Smooth muscle cell (in vitro differentiated cells): ENCODE results near the gene HIP1R. TPM values are rescaled to one million over a fixed set of nuclear protein-coding genes. Genes with fewer than 3 reads are reported as not detected.

ENCODE experiments used
- DNase-seq: peaks from one replicate; lab custom pipeline; 2025; ENCODE audit not compliant: unreplicated experiment; lab: John Stamatoyannopoulos, UW
- H2AFZ ChIP-seq: fragments of 200-600 bp; sonication (generic); 2 replicates; pipeline ENCODE4 v1.6.0; 2016; ENCODE audit warnings: antibody characterized with exemption, low read depth, mild to moderate bottlenecking
- H3F3A ChIP-seq: fragments of 200-600 bp; sonication (generic); 2 replicates; pipeline ENCODE4 v1.6.0; 2017; ENCODE audit warnings: antibody characterized with exemption, low read depth
- H3K27ac ChIP-seq: fragments of 200-600 bp; sonication (generic); 2 replicates; pipeline ENCODE4 v1.5.1; 2016; ENCODE audit warnings: low read depth, mild to moderate bottlenecking
- H3K27me3 ChIP-seq: fragments of 200-600 bp; sonication (generic); 2 replicates; pipeline ENCODE4 v1.6.1; 2016; ENCODE audit warnings: low read depth, mild to moderate bottlenecking
- H3K36me3 ChIP-seq: fragments of 200-600 bp; sonication (generic); 2 replicates; pipeline ENCODE4 v1.5.1; 2016; ENCODE audit warnings: low read depth
- H3K4me1 ChIP-seq: fragments of 200-600 bp; sonication (generic); 2 replicates; pipeline ENCODE4 v1.5.1; 2016; ENCODE audit warnings: low read depth
- H3K4me2 ChIP-seq: fragments of 200-600 bp; sonication (generic); 2 replicates; pipeline ENCODE4 v1.6.0; 2016; ENCODE audit warnings: mild to moderate bottlenecking
- H3K4me3 ChIP-seq: fragments of 200-600 bp; sonication (generic); 2 replicates; pipeline ENCODE4 v1.5.1; 2016; ENCODE audit warnings: mild to moderate bottlenecking
- H3K79me2 ChIP-seq: fragments of 200-600 bp; sonication (generic); 2 replicates; pipeline ENCODE4 v1.6.0; 2016; ENCODE audit warnings: low read depth, mild to moderate bottlenecking
- H3K9ac ChIP-seq: fragments of 200-600 bp; sonication (generic); 2 replicates; pipeline ENCODE4 v1.6.0; 2016; ENCODE audit warnings: low read depth
- H3K9me3 ChIP-seq: fragments of 200-600 bp; sonication (generic); replicated peaks from 2 replicates; pipeline ENCODE4 v1.5.1; 2016; ENCODE audit warnings: low read depth
- H4K20me1 ChIP-seq: fragments of 200-600 bp; sonication (generic); 2 replicates; pipeline ENCODE4 v1.6.0; 2016; ENCODE audit warnings: low read depth
- WGBS: methylation state at CpG from one replicate; pipeline ENCODE4 v1.1.7; 2016; ENCODE audit warnings: low lambda C conversion rate; 5-methylcytosine and 5-hydroxymethylcytosine counted together
- polyA plus RNA-seq: library from polyadenylated mRNA; unstranded; fragments of >200 nt; fragmentation: Nextera tagmentation; extraction: Ambion mirVana; gene quantifications from 2 replicates; pipeline ENCODE4 v1.2.1, GENCODE V29; 2016
- total RNA-seq: library from RNA; depleted of rRNA; stranded (reverse); fragments of >200 nt; gene quantifications from 2 replicates; pipeline ENCODE4 v1.2.3, GENCODE V29; 2014
- TF ChIP-seq, protein P1 (sequence below): fragments of 200-600 bp; sonication (generic); IDR thresholded peaks from 2 replicates; pipeline ENCODE4 v1.5.1; 2017; ENCODE audit warnings: borderline replicate concordance, mild to moderate bottlenecking, antibody characterized with exemption; ENCODE audit not compliant: insufficient read depth, poor library complexity, severe bottlenecking

HIP1R gene
- total and polyA plus RNA-seq, 2 experiments from 2014 or later: 6.0 to 27.8 TPM

DNA sequence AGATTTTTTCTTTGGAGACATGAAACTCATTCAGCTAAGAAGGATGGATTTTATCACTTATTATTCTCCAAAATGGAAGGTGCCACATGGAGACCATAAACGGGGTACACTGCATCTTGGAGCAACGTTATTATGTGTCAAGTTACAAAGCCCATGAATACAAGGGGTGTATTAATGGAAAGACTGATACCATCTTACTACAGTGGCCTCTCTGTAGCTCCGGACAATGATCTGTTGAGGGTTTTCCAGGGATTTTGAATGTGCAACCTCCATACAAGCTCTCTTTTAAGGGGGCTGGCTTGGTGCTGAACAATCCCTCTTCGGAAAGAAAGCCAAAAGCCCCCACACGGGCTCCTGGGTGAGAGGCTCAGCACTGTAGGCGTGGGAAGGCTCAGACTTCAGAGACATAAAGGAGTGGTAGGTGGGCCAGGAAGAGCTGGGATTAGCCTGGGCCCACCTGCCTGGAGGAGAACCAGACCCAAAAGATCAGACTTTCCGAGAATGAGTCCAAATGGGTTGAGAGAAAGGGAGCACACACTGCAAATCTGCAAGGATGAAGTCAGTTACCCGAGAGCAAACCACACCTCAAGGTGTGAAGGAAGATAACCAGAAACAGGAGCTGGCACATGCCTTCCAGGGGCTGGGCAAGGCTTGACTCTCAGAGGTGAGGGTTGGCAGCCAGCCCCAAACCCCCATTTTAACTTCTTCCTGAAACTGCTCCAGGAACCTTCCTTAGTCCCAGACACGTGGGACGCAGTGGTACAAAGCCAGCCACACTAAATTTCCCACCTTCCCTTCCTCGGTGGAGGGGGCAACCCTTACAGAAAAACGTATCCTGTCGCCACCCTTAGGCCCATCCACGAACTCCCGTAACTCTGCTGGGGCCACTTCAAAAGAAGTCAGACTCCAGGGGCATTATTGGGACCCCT, 59.2 kb downstream of the HIP1R start:
- H3K4me1 ChIP-seq: peaks cover 32% of the 10 kb centered on the region
- H3K79me2 ChIP-seq: peaks cover 55% of the 10 kb centered on the region
- peak overlapping the region; percentile 99 for H3K9ac ChIP-seq
- H3K9me3 ChIP-seq: no peaks in the 10 kb centered on the region
- TF ChIP-seq, protein P1, sequence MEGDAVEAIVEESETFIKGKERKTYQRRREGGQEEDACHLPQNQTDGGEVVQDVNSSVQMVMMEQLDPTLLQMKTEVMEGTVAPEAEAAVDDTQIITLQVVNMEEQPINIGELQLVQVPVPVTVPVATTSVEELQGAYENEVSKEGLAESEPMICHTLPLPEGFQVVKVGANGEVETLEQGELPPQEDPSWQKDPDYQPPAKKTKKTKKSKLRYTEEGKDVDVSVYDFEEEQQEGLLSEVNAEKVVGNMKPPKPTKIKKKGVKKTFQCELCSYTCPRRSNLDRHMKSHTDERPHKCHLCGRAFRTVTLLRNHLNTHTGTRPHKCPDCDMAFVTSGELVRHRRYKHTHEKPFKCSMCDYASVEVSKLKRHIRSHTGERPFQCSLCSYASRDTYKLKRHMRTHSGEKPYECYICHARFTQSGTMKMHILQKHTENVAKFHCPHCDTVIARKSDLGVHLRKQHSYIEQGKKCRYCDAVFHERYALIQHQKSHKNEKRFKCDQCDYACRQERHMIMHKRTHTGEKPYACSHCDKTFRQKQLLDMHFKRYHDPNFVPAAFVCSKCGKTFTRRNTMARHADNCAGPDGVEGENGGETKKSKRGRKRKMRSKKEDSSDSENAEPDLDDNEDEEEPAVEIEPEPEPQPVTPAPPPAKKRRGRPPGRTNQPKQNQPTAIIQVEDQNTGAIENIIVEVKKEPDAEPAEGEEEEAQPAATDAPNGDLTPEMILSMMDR: no peak
- no peaks in the 10 kb centered on the region for H3K36me3 ChIP-seq
- H3F3A ChIP-seq: peaks cover 43% of the 10 kb centered on the region
- whole genome bisulfite sequencing: 53% methylated on average over 15 of the region's 15 CpGs
- H2AFZ ChIP-seq: no peak overlapping the region
- DNase-seq: no peak
- H3K27me3 ChIP-seq: no peaks in the 10 kb centered on the region
- H3K27ac ChIP-seq: peak overlapping the region; percentile 89
- peak overlapping the region; percentile 93 for H3K4me2 ChIP-seq
- H3K4me3 ChIP-seq: peak overlapping the region; percentile 92
- peaks cover 57% of the 10 kb centered on the region for H4K20me1 ChIP-seq

DNA sequence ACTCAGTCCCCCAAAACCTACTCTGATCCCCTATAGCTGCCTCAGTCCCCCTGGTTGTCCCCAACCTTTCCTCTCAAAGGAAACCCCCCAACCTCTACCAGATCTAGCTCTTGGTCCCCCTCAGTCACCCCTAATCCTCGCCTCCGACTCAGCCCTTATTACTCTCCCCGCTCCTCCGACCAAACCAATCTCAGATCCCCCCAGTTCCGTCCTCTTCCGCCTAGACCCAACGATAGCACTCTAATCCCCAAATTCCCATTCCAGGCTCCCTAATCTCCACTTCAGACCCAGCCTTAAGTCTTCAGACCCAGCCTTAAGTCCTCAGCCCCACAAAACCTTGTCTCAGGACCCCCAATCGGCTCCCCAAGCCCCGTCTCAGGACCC, 60.1 kb downstream of the HIP1R start:
- Histone ChIP-seq H2AFZ (peak overlapping the region; percentile 44), H3K79me2 (peaks cover 47% of the 10 kb centered on the region), H3F3A (peaks cover 34% of the 10 kb centered on the region), H3K9me3 (no peaks in the 10 kb centered on the region), H3K9ac (peak overlapping the region; percentile 99), H3K4me2 (peak overlapping the region; percentile 93), H3K36me3 (no peaks in the 10 kb centered on the region), H3K27me3 (no peaks in the 10 kb centered on the region), H3K27ac (peak overlapping the region; percentile 89), H3K4me1 (peaks cover 32% of the 10 kb centered on the region), H4K20me1 (peaks cover 48% of the 10 kb centered on the region), H3K4me3 (peak overlapping the region; percentile 92)
- DNase-seq: no peak
- TF ChIP-seq, protein P1: no peak
- WGBS: 6% methylated on average over 9 of the region's 9 CpGs

DNA sequence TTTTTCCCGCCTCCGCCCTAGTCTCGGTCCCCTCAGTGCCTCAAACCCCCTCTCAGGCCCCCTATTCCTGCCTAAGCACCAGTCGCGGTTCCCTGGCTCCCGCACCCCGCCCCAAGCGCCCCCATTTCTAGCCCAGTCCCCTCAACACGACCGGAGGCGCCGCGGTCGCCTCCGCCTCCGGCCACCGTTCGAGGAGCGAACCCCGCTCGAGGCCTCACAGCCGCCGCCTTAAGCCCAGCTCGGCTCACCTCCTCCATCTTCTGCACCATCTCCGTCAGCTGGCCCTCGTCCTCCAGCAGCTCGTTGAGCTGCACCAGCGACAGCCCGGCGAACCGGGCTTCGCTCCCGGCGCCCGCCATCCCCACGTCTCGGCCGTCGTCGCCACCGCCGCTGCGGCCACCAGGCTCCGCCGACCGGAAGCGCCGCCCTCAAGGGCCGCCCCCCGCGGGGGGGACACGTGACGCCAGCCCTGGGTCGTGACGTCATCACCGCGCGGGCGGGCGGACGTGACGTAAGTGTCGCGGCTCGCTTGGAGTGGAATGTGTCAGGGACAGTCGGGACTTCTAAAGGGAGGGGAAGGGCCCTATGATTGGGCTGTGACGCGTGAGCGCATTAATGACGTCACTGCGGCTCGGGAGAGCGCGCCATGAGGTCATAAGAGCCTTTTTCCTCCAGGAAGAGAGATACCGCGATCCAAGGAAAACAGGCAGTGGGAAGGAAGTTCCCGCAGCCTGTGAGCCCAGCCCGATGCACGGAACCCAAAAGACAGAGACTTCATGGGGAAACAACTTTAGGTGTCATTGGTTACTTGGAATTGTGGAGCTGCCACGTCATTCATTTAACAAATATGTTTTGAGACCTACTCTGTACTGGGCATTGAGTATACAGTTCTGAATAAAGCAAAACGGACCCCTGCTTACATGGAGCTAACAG, 60.7 kb downstream of the HIP1R start, which contains the start of gene VPS37B:
Gene VPS37B (minus strand): TSS at position 421 of the 933 bp plus-strand sequence. CDS start 62 bp downstream, at position 359.
- Histone ChIP-seq H3K27ac (peak within 1 kb of the TSS; percentile 89), H3K36me3 (no peaks in the 10 kb centered on the region), H3K4me2 (peak within 1 kb of the TSS; percentile 93), H3K9me3 (no peaks in the 10 kb centered on the region), H3K4me3 (peak within 1 kb of the TSS; percentile 92), H3K9ac (peak within 1 kb of the TSS; percentile 99), H3F3A (peaks cover 32% of the 10 kb centered on the region), H3K27me3 (no peaks in the 10 kb centered on the region), H2AFZ (peak within 1 kb of the TSS; percentile 44), H4K20me1 (peaks cover 42% of the 10 kb centered on the region), H3K4me1 (peaks cover 28% of the 10 kb centered on the region), H3K79me2 (peaks cover 40% of the 10 kb centered on the region)
- peak; percentile 54 for DNase-seq
- WGBS: 19% methylated on average over 69 of the region's 81 CpGs
- TF ChIP-seq, protein P1: no peak
